ENCODE results near the gene CAMK1D.

DNA sequence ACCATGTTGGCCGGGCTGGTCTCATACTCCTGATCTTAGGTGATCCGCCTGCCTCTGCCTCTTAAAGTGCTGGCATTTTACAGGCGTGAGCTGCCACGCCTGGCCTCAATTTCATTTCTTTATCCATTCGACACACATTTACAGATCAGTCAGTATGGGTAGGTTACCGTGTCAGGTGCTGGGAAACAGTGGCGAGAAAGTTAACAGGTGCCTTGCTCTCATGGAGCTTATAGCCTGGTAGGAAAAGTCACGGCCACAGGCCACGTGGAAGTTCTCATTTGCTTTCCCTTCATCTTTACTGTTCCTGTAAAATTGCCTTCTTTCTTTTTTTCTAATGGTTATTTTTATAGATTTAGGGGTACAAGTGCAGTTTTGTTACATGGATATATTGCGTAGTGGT, 2.6 kb upstream of the CAMK1D start:
- TF ChIP-seq, protein P1, sequence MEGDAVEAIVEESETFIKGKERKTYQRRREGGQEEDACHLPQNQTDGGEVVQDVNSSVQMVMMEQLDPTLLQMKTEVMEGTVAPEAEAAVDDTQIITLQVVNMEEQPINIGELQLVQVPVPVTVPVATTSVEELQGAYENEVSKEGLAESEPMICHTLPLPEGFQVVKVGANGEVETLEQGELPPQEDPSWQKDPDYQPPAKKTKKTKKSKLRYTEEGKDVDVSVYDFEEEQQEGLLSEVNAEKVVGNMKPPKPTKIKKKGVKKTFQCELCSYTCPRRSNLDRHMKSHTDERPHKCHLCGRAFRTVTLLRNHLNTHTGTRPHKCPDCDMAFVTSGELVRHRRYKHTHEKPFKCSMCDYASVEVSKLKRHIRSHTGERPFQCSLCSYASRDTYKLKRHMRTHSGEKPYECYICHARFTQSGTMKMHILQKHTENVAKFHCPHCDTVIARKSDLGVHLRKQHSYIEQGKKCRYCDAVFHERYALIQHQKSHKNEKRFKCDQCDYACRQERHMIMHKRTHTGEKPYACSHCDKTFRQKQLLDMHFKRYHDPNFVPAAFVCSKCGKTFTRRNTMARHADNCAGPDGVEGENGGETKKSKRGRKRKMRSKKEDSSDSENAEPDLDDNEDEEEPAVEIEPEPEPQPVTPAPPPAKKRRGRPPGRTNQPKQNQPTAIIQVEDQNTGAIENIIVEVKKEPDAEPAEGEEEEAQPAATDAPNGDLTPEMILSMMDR (IDR thresholded peaks at IDR 0.05), result no peak
- TF ChIP-seq POLR2A (IDR thresholded peaks at IDR 0.05), result no peak
